SHP77 treated with DMSO at 0.1 percent for 48 hours (cell line): Measurements from ENCODE around the gene HIC1.

Experiments used
- DNase-seq: peaks from one replicate; lab custom pipeline; 2025; lab: John Stamatoyannopoulos, UW

HIC1 gene

DNA sequence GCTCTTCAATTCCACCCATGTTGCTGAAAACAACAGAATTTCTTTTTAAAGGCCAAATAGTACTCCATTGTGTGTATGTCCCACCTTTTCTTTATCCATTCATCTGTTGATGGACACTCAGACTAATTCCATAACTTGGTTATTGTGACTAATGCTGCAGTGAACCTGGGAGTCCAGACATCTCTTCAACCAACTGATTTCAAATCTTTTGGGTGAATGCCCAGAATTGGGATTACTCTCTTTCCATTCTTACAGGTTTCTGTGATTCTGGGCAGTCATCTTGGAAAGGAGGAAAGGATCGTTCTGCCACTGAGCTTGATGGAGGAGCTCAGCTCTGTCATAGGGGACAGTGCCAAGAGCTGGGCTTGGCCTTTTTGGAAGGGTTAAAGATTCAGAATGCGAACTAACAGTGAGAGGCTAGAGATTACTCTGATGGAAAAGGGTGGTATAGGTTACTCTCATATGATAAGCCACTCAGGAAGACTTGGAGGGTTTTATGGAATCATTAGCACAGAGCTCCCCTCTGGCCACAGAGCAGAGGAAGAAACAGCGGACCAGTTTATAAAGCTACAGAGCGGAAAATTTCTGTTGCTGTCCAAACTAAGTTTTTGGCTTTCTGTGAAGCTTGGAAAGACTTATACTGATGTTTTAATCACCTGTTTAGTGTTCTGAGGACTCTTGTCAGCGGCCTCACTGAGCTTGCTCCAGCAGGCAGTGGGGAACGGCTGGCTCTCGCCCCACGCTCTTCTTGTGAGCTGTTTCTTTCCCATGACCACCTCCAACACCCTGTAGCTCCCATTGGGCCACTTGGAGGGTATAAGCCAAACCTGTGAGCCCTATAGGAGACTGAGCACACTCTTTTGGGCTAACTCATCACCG lies 48.3 kb downstream of the HIC1 start:
- DNase-seq: no peak

DNA sequence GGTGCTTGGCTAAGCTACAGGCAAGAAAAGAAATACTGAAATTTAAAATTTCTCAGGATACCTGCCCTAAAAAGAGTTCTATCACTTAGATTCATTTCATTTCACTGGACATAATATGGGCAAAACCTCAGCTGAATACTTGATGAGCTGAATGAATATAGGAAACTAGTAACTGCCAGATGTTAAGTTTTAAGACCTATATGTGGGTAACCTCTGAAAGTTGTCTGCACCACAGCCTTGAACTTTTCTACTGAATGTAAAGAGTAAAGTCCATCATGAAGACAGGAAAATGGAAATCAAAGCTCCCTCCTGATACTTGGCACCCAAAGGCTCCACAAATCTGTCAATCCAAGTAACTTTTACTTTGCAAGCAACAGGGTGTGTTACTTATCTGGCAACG lies 50.8 kb downstream of the HIC1 start:
- DNase-seq: no peak

DNA sequence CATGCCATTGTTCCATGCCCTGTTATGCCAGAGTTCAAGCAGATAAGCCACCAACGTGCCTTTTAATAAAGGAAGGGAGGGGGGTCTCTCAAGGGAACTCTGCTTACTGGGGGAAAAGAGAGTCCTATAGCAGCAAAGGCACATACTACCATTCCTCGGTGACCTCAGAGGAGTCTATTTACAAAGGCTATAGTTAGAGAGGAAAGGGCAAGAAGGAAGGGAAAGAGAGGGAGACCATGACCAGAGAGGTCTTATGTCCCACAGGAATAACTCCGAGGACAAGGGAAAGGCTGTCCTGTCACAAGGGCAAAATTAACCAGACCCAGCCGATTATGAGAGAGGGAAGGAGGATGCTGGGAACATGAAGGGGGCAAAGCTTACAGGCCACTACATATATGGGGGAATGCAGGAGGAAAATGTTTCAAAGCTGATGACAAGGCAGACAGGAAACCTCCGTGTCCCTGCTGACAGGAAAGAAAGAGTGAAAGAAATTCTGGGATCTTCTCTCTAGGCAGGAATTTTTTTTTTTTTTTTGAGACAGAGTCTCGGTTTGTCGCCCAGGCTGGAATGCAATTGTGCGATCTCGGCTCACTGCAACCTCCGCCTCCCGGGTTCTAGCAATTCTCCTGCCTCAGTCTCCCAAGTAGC lies 51.5 kb downstream of the HIC1 start:
- DNase-seq: no peak

- DNase-seq: no peak
Observed at GRCh38 chr17:2107050-2107449, 52.1 kb downstream of the HIC1 start.

- DNase-seq: no peak
Observed at GRCh38 chr17:2107506-2107905, 52.6 kb downstream of the HIC1 start.

DNA sequence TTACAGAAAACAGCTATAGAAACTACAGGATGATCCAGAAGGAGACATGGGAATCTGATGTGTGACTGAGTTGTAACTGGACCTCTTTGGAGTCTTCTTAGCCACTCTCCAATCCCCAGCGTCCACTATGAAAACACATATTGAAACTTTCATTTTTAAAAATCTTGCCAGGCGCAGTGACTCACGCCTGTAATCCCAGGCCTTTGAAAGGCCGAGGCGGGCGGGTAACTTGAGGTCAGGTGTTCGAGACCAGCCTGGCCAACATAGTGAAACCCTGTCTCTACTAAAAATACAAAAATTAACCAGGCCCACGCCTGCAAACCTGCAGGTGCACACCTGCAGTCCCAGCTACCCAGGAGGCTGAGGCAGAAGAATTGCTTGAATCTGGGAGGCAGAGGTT lies 53.3 kb downstream of the HIC1 start:
- DNase-seq: no peak

DNA sequence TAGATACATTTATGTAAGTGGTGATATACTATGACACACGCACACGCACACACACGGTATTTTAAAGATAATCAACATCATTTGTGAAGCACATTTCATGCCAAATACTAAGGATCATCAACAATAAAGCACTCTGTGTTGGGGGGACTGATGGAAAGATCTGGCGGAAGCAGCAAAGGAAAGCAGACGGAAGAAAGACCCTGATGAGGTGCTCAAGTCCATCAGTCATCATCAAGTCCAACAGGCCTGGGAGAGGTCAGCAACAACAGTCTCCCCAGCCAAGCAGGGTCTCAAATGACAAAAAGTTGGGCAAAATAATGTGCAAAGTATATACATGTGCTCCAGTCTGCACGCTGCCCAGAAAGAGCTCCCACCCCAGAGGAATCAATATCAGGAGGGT lies 55.5 kb downstream of the HIC1 start:
- DNase-seq: no peak

DNA sequence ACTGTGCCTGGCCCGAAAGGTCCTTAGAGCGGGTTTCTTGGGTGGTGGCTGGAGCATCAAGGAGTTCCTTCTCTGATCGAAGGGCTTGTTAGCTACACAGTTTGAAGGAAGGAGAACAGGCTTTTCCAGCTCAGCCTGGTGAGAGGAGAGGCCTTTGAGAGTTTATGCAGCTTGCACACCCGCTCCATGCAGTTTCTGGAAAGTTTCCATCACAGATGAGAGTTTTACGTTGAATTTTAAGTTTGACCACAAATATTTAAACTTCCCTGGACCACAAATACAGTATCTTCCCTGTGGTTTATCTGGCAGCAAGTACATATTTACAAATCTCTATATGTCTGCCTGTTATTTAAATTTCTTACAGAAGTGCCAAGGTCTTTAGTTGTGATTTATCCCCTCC lies 56.8 kb downstream of the HIC1 start:
- DNase-seq: no peak
